ENCODE measurements around the gene ADAP1. TPM values are rescaled to one million over a fixed set of nuclear protein-coding genes. Genes with fewer than 3 reads are reported as not detected.
A peak's percentile ranks its signal among the peaks of the same experiment; 100 is the strongest.

ADAP1 gene
- total and polyA plus RNA-seq, 2 of the 13 experiments (the other 11 are each of a cell fraction or from before 2014, with no cell fraction given), result 10.5 to 24.6 TPM

GRCh38 chr7:974820-975681 is 20.6 kb upstream of the ADAP1 start, which contains the start of gene COX19 (continued):
- TF ChIP-seq GABPB1 (CRISPR knock-in tag; IDR thresholded peaks at IDR 0.05) (peak; percentile 85), ZFP91 (CRISPR knock-in tag; IDR thresholded peaks at IDR 0.05; ENCODE audit: borderline replicate concordance) (peak; percentile 86; the same call in 1 of the 2 replicates), MED1 (CRISPR knock-in tag; IDR thresholded peaks at IDR 0.05) (peak; percentile 56; the same call in 1 of the 2 replicates), USF2 (IDR thresholded peaks at IDR 0.05; ENCODE audit: low read depth, low read length) (no peak), USF2 (CRISPR knock-in tag; IDR thresholded peaks at IDR 0.05; ENCODE audit: borderline replicate concordance) (no peak; the same call in 1 of the 2 replicates), NR2F2 (IDR thresholded peaks at IDR 0.05; ENCODE audit: borderline replicate concordance, low read depth) (no peak), ZBTB3 (CRISPR knock-in tag; IDR thresholded peaks at IDR 0.05; ENCODE audit: borderline replicate concordance, low read depth) (peak; percentile 75; the same call in 1 of the 2 replicates), HNRNPL (IDR thresholded peaks at IDR 0.05; ENCODE audit: low read depth, low read length) (peak; percentile 45; the same call in 1 of the 2 replicates), SOX13 (IDR thresholded peaks at IDR 0.05) (no peak), SOX13 (CRISPR knock-in tag; conservative IDR thresholded peaks at IDR 0.05 in 1 of 2, IDR thresholded peaks at IDR 0.05 in 1 of 2) (peak in 1 of 2 experiments; percentile 36; a peak in 2 of 4 replicates), ZNF883 (CRISPR knock-in tag; IDR thresholded peaks at IDR 0.05; ENCODE audit: not compliant biosample characterization) (peak; percentile 15), KMT2B (CRISPR knock-in tag; IDR thresholded peaks at IDR 0.05) (peak; percentile 84; the same call in 1 of the 2 replicates), TFE3 (CRISPR knock-in tag; IDR thresholded peaks at IDR 0.05) (0 out of 2 replicates have a peak, but pooled peaks have one; percentile 29), HCFC1 (IDR thresholded peaks at IDR 0.05; ENCODE audit: low read depth, low read length) (peak; percentile 68), ZNF574 (CRISPR knock-in tag; IDR thresholded peaks at IDR 0.05) (peak; percentile 84), YEATS4 (CRISPR knock-in tag; IDR thresholded peaks at IDR 0.05; ENCODE audit: borderline replicate concordance) (peak; percentile 94), KAT7 (CRISPR knock-in tag; IDR thresholded peaks at IDR 0.05; ENCODE audit: borderline replicate concordance) (peak; percentile 79; the same call in 1 of the 2 replicates), ZNF598 (CRISPR knock-in tag; IDR thresholded peaks at IDR 0.05; ENCODE audit: borderline replicate concordance) (peak; percentile 39; the same call in 1 of the 2 replicates), NFYC (CRISPR knock-in tag; IDR thresholded peaks at IDR 0.05) (peak; percentile 31), GFI1 (CRISPR knock-in tag; IDR thresholded peaks at IDR 0.05; ENCODE audit: borderline replicate concordance) (no peak)
